NCI-H1105 treated with DMSO at 0.1 percent for 48 hours (cell line): ENCODE data around the gene PARP12.

Source experiments
- DNase-seq: peaks from one replicate; lab custom pipeline; 2025; lab: John Stamatoyannopoulos, UW

PARP12 gene

DNA sequence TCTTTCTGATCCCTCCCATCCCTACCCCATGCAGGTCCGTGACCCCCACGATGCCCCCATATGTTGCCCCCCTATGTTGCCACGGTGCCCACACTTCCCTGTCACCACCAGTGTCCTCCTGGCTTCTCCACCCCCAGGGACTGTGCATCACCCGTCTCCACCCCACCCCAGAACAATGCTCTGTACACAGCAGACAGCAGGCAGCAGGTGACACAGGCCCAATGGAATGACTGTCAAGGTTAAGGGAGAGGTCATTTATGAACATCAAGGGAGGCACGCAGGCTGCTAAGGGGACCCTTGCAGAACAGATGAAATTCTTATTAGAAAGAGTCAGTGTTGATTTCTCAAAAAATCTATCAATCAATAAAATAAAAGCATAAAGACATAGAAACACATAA is 71.5 kb downstream of the PARP12 start:
- DNase-seq: no peak

DNA sequence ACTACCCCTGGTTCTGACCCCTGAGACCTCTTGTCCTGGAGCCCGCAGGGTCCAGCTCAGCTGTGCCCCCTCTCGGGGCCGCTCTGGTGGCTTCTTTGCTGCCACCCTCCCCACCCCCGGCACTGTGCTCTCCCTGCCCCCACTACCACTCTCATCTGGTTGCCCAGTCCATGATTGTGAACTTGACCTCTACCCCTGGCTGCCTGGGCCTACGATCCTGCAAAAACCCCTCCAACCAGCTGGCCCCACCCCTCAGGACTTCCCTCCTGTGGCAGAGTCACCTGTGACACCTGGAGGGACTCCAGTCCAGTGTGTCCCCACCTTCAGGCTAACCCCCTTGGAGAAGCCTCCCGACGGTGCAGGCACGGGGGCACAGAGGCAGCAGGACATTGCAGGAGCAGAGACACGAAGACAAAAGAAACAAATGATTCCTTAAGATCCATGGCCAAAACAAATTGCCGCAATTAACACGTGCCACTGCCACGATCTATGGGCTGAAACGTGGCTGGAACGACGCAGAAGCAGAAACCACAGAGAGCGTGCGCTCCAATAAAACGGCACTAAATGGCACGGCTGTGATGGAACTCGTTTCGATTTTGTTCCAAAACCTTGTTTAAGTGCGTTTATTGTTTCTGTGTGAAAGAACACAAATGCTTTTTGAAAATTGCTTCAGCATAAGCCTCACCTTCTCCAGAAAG is 72.0 kb downstream of the PARP12 start:
- DNase-seq: no peak

DNA sequence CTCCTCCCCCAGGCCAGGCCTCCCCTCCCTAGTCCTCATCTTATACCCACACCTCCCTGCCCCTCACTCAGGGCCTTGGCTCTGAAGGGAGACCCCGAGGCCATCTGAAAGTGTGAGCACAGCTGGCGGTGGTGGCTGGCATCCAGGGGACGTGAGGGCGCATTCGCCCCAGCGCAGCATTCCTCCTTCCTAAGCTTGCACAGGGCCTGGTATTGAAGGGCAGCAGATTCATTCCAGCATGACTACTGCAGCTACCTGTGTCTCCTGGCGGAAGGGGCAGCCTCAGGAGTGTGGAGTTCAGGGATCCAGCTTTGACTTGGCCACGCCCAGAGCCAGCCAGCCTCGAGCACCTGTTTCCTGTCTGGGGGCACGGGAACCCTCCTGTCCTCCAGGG is 72.6 kb downstream of the PARP12 start:
- DNase-seq: no peak

DNA sequence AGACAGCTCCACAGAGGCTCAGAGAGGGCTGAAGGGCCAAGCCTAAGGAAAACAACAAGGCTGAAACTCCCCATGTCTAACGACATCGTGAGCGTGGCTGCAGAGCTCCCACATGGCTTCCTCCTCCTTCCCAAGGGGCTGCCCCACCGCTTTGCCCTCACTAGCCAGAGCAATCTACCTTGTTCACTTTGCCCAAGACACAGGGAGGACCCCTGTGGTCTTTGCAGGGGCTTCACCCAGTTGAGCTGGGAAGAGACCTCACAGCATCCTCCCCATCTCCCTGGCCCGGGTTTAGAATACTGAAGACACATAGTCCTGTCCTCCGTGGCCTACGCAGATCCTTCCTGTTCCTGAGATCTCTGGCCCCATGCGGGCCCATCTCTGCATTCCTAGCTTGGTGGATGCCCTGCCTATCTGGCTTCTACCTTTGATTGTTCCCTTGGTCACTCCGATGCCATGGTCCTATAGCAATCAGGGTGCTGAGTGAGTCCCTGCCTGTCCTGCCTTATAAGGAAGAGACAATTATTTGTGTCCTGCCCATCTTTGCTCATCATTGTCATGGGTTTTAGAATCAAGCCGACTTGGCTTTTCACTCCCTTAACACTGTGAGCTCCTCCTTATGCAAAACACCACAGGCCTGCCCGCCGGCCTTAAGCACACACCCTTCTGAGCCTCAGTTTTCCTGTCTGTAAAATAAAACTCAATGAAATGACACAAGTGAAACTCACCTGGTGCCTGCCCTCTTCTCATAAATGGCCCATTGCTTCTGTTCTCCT is 73.2 kb downstream of the PARP12 start:
- DNase-seq: no peak

DNA sequence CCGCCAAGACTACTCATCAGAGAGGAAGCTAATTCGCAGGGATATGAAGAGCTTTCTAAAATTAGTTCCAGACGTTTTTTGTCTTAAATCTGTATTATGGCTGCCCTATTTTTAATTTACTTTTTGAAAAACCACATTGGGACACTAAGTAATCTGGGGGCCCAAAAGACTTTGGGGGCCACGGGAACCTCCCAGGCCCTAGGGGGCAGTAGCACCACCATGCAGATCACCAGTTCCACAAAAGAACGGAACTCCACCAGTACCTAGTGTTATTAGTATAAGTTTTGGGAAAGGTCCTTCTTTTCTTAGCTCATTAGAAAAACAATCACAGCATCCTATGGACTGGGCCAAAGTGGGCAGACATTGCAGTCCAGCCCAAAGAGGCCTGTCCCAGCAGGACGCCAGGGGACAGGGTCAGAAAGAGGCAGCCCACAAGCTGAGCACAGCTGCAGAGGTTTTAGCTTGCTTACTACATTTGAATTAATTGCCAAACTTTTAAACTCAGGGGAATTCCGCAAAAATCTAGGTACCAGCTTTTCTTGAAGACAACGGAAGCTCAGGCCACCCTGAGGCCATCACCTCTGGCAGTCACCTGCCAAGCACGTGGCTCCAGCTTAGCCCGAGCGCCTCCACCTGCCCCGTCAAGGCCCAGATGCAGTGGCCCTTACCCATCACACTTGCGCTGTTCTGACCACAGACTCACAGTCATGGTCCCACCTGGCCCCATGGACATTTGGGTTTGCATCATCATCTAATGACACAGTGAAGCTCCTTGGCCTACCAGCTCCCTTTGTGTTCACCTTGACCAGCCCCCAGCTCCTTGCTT is 74.8 kb downstream of the PARP12 start:
- DNase-seq: no peak

DNA sequence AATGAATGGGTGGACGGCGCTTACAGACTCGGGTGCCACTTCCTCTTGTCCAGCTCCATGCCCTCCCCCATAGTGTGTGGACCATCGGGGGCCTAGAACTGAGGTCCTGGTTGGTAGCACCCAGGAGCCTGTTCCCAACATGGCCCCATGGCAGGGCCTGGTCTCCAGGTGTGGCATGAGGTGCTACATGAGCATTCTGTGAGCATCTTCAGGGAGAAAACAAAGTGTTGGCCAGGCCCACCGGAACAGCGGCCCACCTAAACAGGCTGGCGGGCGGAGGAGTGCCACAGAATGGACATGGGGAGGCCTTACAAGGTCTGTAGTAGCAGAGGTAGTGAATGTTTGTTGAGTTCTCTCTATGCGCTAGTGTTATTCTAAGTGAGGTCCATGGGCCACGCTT is 76.9 kb downstream of the PARP12 start:
- no peak for DNase-seq

DNA sequence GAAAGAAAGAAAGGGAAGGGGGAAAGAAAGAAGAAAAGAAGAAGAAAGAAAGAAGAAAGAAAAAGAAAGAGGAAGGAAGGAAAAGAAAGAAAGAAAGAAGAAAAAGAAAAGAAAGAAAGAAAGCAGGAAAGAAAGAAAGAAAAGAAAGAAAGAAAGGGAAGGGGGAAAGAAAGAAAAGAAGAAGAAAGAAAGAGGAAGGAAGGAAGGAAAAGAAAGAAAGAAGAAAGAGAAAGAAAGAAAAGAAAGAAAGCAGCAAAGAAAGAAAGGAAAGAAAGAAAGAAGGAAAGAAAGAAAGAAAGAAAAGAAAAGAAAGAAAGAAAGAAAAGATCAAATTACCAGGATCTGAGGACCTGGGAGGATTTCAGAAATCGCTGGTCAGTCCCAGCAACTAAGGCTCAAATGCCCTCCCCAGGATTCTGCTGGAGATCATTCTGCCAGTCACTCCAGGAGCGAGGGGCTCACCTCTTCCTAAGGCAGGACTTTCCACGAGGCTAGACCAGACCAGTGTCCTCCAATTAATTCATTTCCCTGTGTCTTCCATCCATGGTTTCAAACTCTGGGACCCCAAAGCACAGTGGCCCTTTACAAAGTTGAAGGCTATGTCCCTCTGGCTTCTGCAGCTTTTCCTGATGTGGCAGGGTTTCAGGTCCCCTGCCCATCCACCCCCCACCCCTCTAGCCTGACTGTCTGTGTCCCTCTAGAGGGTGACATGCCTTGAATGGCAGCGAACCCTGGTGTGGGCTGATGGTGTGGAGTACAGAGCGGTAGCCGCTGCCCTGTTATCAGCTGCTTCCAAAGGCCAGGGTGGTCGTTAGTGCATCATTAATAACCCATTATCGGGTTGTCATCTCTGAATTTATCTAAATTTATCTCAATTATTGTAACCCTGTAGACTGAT is 77.9 kb downstream of the PARP12 start:
- DNase-seq: no peak

DNA sequence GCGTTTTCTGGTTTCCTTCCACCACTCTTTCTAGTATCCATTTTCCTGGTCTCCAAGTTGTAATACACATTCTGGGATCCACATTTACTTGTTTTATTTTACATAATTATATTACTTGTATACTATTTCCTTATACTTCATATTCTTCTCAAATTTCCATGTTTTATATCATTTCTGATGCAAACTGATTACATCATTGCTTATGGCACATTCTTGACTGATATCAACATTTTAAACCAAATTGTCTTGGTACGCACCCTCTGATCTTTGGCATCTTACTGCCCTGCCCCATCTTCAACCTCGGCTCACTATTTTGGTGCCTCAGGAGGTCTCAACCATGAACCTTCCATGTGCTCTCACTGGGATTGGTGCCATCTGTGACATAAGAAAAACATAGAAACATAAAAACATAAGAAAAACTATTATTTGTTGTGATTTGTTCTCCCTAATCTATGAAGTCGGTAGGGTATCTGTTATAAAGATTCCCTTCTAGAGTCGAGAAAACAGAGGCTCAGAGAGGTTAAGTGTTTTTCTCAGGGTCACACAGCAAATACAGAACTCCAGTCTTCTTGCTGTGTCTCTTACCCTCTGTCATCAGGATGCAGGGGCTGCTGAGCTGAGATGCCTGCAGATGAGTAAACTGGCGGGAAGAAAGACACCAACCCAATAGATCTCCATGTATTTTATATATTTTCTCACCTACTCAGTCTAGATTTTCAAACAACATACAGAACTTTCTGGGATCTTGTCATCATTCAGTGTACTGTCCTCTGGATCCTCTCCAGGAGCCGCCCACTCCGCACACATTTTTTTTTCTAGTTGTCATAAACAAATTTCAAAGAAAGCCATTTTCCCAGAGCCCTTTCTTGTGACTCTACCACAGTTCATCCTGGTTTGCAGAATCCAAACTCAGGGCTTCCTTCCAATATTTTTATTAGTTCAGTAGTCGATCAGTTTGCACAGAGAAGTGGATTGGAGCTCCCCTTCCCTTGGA is 79.5 kb downstream of the PARP12 start:
- no peak for DNase-seq

DNA sequence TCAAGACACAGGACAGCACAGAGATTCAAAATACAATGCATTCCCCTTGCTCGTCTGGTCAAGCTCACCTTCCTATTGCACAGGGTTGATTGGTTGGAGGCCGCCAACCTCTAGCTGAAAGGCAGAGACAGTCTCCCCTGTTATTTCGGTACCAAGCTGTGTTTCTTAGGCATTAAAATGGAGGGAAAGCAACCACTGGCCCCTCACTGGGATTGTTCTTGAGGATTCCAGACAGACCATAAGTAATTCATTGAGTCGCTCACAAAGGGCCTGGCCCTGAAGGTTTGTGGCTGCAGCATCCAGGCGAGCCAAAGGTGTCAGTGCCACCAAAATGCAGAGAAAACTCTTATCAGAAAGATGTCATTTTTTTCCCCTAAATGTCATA is 81.2 kb downstream of the PARP12 start:
- no peak for DNase-seq

DNA sequence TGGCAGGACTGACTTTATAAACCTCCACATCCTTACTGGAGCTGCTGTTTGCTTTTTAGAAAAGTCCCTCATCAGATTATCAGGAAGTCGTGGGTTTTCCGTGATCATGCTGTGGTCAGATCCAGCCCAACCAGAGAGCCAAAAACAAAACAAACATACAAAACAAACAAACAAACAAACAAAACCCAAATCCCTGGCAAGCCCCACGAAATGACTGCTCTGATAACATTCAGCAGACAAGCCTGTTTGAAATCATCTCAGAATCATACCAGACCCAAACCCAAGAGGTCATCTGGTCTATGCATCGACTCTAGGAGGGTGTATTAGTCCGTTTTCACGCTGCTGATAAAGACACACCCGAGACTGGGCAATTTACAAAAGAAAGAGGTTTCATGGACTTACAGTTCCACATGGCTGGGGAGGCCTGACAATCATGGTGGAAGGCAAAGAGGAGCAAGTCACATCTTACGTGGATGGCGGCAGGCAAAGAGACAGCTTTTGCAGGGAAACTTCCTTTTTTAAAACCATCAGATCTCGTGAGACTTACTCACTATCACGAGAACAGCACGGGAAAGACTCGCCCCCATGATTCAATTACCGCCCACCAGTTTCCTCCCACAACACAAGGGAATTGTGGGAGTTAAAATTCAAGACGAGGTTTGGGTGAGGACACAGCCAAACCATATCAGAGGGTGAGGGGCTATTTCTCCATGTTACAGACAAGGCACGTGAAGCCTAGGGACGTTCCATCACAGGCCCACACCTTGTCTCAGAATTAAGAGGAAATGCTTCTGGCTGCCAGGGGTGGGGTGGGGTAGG is 85.7 kb downstream of the PARP12 start:
- no peak for DNase-seq

DNA sequence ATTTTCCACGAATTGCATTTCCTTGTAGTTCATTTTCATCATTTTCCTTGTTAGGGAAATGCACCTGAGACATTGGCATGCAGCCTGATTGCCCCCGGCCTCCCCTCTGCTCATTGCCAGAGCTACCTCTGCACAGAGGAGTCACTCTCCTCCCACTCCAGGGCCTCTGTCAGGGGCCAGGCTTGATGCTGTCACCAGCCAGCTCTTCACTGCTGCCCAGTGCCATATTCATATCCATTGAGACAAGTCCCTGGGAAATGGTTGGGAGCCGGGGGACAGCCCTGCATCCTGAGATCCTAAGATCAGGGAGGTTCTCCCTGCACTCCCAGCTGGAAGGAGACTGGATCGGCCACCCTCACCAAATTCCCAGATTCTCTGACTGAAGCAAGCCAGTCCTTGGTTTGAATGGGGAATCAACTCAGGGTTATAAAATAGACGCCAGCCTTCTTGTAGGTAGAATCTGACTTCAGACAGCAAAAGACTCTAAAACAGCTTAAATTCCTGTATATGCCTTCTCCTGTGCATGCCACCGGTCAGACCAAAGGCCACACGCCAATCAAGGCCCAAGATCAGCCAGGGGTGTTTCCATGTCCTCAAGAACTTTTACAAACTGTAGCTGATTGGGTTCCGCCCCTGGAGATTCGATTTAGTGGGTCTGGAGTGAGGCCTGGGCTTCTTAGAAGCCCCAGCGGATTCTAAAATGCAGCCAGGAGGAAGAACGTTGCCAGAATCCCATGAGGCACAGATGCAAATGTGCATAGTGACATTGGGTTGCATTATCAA is 86.5 kb downstream of the PARP12 start:
- no peak for DNase-seq

DNA sequence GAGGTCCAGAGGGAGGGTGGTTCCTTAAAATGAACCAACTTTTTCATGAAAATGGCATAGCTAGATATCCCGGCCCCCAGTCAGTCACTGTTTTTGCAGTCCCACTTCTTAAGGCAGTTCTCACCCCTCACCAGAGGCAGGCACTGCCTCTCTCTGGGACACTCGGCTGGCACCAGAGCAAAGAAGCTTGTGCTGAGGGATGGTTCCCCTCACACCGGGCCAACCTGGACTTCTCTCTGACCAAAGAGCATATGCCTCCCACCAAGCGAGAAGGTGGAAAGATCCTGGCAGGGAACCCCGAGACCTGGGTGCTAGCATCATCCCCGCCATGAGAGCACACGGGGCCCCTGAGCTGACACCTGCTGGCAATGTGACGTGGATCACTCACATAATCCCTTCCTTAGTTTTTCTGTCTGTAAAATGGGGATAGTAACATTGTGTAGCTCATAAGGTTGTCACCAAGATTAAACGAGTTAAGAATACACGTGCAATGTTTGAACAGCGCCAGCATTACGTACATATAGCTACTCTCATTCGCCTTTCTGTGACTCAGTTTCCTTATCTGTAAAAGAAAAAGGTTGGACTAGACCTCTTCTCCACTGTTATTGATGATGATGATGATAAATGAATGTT is 88.5 kb downstream of the PARP12 start:
- DNase-seq: no peak
